ENCODE data around the gene CTSD.

Gene CTSD

DNA sequence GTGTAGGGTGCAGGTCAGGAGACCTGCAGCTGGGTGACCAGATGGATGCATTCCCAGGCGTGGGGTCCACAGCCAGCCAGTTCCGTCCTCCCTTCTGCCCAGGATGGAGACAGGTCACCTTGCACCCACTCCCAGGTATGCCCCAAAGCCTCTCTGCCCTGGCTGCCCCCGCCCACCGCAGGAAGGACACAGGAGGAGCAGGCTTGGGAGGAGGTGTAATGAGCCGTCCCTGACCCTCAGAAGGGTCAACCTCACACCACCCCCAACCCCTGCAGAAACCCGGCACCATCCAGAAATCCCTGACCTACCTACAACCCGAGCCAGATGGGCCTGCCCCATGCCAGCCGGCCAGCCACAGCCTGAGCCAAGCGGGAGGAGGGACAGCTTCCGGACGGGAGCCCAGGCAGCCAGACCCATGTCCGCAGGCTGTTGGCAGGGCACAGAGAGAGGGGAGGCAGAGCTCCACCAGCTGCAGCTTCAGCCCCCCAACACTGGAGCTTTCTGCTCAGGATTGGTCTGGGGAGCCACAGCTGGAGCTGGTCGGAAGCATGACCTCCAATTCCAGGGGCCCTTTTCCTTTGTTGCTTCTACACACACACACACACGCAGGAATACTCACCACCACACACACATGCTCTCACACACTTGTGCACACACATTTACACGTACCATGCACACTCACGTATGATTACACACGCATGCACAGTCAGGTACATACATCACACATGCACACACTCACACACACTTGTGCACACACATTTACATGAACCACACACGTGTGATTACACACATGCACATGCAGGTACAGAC lies 18.6 kb downstream of the CTSD start:
- no peak for DNase-seq (ENCODE audit: low read depth, low spot score)

DNA sequence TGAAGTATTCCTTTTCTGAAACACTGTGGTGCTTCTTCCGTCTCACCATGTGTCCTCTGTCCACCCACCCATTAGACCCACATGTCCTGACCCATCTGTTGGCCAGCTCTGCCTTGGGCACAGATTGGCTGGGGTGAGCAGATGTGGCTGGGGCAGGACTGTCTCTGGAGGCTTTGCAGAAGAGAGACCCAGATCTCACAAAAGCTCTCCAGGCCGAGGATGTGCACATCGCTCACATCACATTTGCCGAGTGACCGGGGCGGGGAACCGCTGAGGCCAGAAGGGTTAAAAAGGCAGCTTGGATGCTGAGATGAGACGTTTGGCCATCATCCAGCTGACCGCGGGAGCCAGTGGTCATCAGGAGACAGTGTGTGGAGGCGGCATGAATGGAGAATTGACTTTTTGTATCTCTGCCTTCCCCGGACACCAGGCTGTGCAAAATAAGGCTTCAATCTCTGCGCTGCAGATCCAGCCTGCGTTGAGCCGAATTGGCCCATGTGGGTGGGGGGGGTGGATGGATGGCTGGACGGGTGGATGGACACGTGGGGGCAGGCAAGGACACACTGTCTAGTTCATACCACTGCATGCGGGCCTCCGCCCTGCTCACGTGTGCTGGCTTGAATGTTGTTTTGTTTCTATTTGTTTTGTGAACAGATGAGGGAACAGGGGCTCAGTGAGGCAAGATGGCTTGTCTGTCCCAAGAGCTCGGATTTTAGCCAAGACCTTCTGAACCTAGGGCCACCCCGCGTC lies 19.4 kb downstream of the CTSD start:
- DNase-seq (ENCODE audit: low read depth, low spot score): no peak

DNA sequence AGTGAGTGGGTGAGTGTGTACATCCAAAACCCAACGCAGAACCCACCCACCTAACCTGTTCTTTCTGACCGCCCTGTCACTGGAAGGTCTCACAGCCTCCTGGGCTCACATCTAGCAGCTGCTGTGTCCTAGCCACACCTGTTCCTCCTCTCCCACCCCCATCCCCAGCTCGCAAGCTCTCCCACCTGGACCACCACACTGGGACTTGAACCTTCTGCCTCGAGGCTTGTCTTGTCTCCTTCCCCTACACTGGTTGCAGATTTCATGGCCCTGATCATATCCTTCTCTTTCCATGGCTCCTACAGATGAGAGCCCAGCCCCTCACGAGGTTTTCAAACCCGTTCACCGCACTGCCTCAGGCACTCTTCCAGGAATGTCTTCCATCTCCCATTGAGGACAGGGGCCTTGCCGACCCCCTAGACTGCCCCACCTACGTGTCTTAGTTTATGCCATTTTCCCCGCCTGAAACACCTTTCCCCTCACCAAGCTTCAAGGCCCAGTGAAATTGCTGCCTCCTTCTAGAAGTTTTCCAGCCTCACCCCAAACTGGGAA lies 20.1 kb downstream of the CTSD start:
- DNase-seq (ENCODE audit: low read depth, low spot score): no peak

DNA sequence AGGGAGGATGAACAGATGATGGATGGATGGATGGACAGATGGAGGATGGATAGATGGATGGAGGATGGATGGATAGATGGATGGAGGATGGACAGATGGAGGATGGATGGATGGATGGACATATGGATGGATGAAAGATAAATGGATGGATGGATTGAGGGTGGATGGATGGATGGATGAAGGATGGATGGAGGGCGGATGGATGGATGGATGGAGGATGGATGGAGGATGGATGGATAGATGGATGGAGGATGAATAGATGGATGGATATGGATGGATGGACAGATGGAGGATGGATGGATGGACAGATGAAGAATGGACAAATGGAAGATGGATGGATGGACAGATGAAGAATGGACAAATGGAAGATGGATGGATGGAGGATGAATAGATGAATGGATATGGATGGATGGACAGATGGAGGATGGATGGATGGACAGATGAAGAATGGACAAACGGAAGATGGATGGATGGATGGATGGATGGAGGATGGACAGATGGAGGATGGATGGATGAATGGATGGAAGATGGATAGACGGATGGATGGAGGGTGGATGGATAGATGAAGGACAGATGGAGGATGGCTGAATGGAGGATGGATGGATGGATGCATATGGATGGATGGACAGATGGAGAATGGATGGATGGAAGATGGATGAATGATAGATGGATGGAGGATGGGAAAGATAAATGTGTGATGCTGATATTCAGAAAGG lies 20.7 kb downstream of the CTSD start:
- DNase-seq (ENCODE audit: low read depth, low spot score): no peak

DNA sequence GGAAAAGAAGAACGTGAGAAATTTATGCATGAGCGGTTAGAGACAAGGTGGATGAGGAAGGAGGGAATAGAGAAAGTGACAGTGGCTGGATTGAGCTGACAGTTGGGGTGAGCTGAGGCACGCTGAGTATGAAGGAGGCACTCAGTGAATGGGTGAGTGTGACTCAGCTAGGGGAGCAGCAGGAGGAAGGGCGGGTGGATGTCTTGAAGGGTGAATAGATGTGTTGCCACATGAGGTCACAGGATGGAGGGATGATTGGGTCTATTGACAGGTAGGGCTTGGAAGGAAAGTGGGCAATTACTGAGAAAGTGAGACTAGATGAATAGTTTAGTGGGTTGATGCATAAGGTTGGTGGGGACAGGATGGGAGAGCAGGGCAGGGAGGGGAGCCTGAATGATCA lies 21.4 kb downstream of the CTSD start:
- DNase-seq (ENCODE audit: low read depth, low spot score): no peak

DNA sequence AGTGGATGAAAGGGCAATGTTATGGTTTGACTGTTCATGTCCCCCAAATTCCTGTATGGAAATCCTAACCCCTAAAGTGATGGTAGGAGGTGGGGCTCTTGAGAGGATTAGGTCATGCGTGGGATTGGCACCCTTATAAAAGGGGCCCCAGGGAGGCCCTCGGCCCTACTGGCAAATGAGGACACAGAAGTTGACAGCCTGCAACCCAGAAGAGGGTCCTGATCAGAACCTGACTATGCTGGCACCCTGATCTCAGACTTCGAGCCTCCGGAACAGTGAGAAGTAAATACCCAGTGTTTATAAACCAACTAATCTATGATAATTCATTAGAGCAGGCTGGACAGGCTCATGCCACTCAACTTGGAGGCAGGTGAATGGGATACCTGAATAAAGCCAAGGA lies 22.0 kb downstream of the CTSD start:
- no peak for DNase-seq (ENCODE audit: low read depth, low spot score)

DNA sequence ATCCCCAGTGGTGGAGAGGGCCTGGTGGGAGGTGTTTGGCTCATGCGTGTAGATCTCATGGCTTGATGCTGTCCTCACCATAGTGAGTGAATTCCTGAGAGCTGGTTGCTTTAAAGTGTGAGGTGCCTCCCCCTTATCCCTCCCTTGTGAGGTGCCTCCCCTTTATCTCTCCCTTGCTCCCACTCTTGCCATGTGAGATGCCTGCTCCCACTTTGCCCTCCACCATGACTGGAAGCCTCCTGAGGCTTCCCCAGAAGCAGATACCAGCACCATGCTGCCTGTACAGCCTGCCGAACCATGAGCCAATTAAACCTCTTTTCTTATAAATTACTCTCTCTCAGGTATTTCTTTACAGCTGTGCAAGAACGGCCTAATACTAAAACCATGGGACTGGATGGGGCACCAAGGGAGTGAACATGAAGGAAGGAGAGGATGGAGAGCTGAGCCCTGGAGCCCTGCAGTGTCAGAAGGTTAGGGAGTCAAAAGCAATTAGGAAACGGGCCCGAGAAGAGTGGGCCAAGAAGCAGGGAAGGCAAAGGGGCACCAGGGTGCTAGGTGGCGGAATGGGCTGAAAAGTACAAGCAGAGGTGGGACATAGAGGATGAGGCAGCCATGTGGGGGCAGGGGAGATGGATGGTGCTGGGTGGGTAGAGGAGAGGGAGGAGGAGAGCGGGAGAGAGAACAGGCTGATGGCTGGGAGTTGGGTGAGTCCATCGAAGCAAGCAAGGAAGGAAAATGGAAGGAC lies 22.8 kb downstream of the CTSD start:
- no peak for DNase-seq (ENCODE audit: low read depth, low spot score)

DNA sequence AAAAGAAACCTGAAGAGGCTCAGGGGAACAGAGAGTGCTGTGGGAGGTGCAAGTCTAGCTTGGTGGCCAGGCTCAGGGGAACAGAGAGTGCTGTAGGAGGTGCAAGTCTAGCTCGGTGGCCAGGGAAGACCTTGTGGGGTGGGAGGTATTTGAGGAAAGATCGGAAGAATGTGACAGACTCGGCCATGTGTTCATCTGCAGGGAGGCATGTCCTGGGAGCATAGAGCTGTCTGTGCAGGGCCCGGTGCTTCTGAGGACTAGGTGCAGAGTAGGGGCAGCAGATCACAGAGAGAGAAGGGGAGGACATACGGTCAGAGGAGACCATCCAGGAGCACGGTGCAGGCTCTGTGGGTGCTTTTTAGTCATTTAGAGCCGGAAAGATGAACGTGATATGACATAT lies 24.2 kb downstream of the CTSD start:
- no peak for DNase-seq (ENCODE audit: low read depth, low spot score)

DNA sequence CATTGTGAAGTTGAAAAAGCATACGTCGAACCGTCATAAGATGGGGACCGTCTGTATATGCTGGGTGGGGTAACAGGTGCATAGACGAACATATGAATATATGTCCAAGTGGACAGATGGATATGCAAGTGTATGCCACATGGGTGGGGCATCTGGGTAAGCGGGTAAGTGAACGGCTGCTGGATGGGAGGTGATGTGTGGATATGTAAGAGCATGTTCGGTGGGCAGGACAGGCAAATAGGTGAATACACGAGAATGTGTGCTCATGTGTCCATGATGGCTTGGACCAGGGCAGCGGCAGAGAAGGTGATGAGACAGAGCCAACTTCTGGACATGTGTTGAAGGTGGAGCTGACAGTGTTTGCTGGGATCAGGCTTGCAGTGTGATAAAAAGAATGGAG lies 25.3 kb downstream of the CTSD start:
- no peak for DNase-seq (ENCODE audit: low read depth, low spot score)

DNA sequence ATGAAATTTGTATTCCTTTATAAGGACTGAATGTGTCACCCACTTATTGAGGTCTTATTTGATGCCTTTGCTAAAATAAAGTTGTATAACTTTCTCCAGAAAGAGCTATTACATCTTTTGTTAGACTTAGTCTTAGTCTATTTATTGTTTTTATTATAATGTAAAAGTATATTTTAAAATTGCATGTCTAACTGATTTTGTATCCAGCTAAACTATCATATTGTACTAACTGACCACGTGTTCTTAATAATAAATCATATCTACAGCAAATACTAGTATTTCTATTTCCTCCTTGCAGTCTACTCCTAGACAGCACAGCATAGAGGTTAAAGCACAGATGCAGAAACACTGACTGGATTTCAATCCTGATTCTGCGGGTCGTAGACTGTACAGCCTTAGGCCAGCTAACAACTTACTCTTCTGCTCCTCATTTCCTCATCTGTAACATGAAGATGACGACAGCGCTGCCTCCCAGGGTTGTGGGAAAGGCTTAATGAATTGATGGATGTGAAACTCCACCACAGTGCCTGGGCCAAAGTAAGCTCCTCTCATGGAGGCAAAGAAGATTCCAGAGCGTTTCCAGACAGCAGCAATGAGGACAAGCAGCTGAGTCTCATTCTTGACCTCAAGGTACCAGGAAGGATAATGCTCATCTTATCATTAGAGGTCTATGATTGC lies 26.5 kb downstream of the CTSD start:
- DNase-seq (ENCODE audit: low read depth, low spot score): no peak

DNA sequence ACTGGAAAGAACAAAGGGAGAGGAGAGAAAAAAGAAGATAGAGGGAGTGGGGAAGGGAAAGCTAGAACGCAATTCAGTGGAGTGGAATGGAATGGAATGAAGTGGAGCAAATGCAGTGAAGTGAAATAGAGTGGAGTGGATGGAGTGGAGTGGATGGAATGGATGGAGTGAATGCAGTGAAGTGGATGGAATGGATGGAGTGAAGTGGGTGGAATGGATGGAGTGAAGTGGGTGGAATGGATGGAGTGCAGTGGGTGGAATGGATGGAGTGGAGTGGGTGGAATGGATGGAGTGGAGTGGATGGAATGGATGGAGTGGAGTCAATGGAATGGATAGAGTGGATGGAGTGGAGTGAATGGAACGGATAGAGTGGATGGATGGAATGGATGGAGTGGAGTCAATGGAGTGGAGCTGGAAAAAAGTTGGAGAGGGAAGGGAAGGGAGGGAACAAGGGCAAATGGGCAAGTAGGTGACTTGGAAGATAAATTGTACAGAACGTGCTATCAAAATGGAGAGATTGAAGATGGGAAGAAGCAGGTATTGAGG lies 27.2 kb downstream of the CTSD start:
- no peak for DNase-seq (ENCODE audit: low read depth, low spot score)

DNA sequence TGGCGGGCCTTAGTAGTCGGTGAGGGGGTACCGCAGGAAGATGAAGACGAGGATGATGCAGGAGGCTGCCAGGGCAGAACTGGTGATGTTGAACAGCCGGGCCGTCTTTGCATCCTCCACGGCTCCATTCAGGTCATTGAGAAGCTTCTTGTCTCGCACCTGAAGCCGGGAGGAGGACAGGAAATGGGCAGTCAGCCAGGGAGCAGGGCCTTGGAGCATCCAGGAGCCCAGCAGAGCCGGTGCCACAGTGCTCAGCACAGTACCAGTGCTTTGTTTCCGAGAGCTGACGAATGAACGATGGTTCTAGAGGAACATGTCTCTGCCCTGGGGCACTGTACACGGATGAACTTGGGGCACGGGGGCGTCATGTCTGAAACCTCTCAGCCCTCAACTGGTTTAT lies 28.5 kb downstream of the CTSD start:
- no peak for DNase-seq (ENCODE audit: low read depth, low spot score)

DNA sequence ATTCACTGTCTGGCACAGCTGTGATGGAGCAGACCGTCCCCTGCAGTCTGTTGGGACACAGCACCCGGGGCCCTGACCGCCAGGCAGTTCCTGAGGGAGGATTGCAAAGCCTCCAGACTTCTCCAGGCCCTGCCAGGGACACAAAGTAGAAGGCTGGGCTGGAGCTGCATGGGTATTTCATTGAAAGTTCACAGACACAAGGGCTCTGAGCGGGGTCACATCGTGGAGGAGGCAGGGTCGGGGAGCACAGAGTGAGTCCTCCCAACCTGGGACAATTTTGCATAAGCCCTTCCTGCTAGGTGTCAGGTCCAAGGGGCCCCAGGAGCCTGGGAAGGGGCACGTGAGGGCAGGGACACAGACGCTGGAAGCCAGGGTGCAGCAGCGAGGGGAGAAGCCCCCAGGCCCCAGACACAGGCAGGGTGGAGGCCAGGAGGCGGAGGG lies 29.1 kb downstream of the CTSD start:
- no peak for DNase-seq (ENCODE audit: low read depth, low spot score)

DNA sequence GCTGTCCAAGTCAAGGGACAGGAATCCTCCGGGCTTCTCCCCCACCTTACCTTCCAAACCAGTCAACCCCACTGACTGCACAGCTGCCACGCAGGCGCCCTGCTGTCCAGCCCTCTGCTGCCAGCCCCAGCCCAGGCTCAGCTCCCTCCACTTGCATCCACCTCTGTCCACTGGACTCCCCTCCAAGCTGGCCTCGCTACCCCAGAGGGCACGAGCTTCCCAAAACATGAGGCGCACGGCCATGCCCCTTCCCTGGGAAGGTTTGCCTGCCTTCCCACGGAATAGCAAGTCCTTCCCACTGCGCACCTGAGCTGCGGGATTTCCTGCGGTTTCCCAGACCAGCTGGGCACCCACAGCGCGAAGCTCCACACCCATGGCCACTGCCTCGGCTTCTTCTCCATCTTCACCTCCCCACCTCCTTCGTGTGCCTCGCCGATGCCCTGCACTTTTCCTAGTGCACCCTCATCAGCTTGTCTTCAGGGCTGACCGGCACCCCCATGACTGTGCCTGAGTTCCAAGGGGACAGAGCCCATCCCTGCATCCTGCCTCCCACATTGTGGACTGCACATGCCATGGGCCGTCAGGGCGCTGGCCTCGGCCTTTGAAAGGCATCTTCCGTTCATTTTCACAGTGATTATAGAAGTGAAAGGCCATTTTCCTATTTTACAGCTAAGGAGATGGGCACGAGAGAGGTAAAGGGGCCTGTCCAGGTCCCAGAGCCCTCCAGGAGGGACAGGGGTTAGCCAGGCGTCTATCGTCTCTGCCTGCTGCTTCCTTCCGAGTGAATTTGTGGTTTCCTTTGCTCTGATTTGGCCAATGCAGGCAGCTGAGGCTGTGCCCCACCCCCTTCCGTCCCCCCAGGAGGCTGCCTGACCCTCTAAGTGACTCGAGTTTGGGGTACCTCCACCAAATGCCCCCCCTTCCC lies 29.7 kb downstream of the CTSD start:
- no peak for DNase-seq (ENCODE audit: low read depth, low spot score)

DNA sequence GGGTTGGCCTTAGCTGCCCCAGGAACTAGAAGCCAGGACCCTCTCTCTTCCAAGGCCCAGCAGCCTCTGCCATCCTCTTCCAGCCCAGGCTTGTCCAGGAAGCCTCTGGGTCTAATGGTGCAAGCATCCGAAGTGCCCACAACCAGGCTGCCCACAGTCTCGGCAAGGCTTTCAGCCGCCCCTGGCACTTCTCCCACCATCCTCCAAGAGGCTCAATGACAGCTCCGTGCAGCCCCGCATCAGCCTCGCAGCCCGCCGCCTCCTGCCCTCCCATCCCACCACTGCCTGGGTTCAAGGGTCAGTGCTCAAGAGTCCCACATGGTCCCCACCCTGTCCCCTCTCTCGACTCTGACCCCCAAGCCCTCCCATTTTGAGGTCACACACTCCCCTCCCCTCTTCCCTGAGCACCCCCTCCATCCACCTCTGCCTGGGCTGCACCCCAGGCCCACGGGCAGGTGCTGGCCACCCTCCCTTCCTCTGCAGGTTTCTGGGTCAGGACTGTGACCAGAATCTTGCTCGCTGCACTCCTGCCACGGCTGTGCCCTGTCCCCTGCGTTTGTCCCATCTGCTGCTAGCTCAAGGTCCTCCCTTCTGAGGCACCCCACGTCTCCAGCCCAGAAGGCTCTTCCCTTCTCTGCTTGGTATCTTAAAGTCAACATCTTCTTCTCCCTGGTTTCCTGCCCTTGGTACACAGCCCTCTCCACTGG lies 30.6 kb downstream of the CTSD start:
- DNase-seq (ENCODE audit: low read depth, low spot score): no peak

DNA sequence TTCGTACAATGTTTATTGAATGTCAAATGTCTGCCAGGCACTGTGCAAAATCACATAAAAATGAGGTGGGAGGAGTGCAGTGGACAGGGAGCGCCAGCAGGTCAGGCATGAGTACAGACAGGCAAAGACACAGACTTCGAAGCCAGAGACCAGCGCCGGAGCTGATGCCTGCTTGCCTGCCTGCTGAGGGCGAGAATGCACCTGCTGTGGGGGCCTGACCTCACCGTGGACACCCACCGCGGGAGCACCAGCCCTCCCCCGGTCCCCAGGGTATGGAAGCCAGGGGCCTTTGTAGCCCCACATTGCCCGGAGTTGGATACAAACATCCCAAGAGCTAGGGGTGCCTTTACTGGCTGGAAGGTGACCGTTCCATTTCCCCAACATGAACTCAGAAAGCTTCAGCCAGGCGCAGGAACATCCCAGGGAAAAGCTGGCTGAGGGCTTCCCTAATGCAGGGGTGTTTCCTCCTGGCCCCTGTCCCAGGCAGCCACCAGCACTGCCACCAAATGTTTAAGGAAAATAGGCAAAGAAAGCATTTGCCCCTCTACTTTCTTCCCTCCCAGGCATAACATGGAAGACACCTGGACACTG lies 31.2 kb downstream of the CTSD start:
- DNase-seq (ENCODE audit: low read depth, low spot score): no peak

DNA sequence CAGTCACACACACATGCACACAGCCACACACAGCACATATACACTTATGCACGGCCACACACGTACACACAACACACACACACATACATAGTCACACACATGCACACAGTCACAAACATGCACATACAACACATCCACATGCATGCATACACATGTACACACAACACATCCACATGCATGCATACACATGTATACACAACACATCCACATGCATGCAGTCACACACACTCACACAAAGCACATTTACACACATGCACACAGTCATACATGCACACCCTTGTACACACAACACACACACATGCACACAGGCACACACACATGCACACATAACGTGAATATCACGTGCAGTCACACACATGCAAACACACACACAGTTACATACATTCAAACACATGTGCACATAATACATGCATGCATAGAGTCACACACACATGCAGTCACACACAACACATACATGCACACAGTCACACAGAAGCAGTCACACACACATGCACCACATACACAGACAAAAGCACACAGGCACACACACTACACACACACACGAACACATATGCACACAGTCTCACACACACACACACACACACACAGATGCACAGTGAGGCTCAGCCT lies 32.2 kb downstream of the CTSD start:
- DNase-seq (ENCODE audit: low read depth, low spot score): no peak

DNA sequence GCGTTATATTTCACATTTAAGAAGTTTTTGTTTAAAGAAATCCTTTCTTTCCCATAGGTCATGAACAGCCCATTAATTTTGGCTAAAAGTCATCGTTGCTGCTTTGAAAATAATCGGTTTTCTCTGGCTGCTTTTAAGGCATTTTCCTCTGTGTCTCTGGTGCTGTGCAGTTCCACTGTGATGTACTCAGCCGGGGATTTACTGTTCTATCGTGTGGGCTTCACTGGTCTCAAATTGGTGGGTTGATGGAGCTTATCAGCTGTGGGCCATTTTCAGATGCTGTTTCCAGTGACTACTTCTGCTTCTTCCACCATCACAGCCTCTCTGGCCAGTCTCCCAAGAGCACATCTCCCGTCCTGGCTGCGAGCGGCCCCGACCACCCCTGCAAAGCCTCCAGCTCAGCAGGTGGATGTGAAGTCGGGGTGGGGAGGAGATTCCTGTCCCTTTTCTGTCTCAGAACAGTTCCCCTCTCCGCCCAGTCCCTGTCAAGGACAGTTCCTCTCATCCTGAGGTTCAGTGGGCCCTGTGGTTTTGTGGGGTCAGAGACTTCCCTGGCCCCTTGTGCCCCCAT lies 33.6 kb downstream of the CTSD start:
- DNase-seq (ENCODE audit: low read depth, low spot score): no peak

Measured in smooth muscle cell of the brain vasculature (primary cell).